Prostate gland (tissue), 2 donors: ENCODE measurements around the gene TRIM64C. TPM values are rescaled to one million over a fixed set of nuclear protein-coding genes. Genes with fewer than 3 reads are reported as not detected.
"Not testable (repeated sequence)": the region's sequence is repeated elsewhere in the genome, so short reads cannot be mapped to it uniquely, and the experiment has no call there.

Experiments used
- DNase-seq: peaks from one replicate; pipeline ENCODE4 v3.0.0-alpha.2; 2019; ENCODE audit warnings: low spot score
- H3K27ac ChIP-seq, 2 donors: fragments of 200-600 bp; sonication (generic); 2 replicates each; pipeline ENCODE4 v1.5.1; 2017 to 2019
- H3K27me3 ChIP-seq: fragments of 200-600 bp; sonication (generic); replicated peaks from 2 replicates; pipeline ENCODE4 v1.5.1; 2019; ENCODE audit not compliant: insufficient read depth
- H3K36me3 ChIP-seq, 2 donors: fragments of 200-600 bp; sonication (generic); 1 replicate in 1 of 2; 2 replicates in 1 of 2; pipeline versions ENCODE4 v1.5.1 to v1.8.1; 2017 to 2019
- H3K4me1 ChIP-seq: fragments of 200-600 bp; sonication (generic); replicated peaks from 2 replicates; pipeline ENCODE4 v1.5.1; 2019
- H3K4me3 ChIP-seq, 2 donors: fragments of 200-600 bp; sonication (generic); 2 replicates each; pipeline ENCODE4 v1.5.1; 2017 to 2019
- H3K9me3 ChIP-seq: fragments of 200-600 bp; sonication (generic); 2 replicates; pipeline ENCODE4 v1.5.1; 2017
- WGBS: methylation state at CpG from one replicate; pipeline ENCODE4 v1.1.5; 2018; 5-methylcytosine and 5-hydroxymethylcytosine counted together
- intact Hi-C: fragments of 100-400 bp; cut with DNase I; formaldehyde crosslinking; loops from one replicate; pipeline ENCODE4 v1.14.2; 2022
- small RNA-seq, 2 donors: library from RNA; depleted of rRNA; stranded (forward); fragments of <200 nt; gene quantifications; one replicate each; pipeline ENCODE3, GENCODE V24; 2016
- total RNA-seq, 2 donors: library from RNA; depleted of rRNA; stranded (reverse); fragments of >200 nt; gene quantifications; one replicate each; pipeline ENCODE4 v1.1.0, GENCODE V29; 2016

The TRIM64C gene, protein sequence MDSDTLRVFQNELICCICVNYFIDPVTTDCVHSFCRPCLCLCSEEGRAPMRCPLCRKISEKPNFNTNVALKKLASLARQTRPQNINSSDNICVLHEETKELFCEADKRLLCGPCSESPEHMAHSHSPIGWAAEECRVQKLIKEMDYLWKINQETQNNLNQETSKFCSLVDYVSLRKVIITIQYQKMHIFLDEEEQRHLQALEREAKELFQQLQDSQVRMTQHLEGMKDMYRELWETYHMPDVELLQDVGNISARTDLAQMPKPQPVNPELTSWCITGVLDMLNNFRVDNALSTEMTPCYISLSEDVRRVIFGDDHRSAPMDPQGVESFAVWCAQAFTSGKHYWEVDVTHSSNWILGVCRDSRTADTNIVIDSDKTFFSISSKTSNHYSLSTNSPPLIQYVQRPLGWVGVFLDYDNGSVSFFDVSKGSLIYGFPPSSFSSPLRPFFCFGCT
- total RNA-seq, result not detected

DNA sequence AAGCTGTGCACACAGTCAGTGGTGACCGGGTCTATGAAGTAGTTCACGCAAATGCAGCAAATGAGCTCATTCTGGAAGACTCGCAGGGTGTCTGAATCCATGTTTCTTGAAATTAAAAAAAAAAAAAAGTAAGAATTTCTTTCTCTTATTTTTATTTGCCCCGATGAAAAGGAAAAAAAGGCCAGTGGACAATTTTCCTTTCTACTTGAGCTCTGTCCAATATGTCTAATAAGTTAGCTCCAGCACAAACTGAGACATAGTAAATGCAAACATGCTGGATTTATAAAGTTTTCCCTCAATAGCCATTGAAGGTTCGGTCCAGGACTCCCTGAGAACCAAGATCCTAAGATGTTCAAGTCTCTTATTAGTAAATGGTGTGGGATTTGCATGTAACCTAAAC, at the start of gene TRIM64C:
Gene TRIM64C, minus strand, starts transcription at position 101 of the 400 bp plus-strand sequence. Its CDS starts 0 bp downstream, at position 101.
- H3K36me3 ChIP-seq, intact Hi-C loops, H3K27me3 ChIP-seq, H3K9me3 ChIP-seq, DNase-seq, H3K27ac ChIP-seq, H3K4me1 ChIP-seq, H3K4me3 ChIP-seq: not testable (repeated sequence)
- 88% methylated on average over 5 of the region's 5 CpGs for WGBS

- H3K9me3 ChIP-seq, DNase-seq, H3K27me3 ChIP-seq, intact Hi-C loops, H3K36me3 ChIP-seq, H3K27ac ChIP-seq, H3K4me3 ChIP-seq, H3K4me1 ChIP-seq: not testable (repeated sequence)
- WGBS, result 93% methylated on average over 14 of the region's 24 CpGs
Observed at GRCh38 chr11:49102356-49102755, 43.4 kb upstream of the TRIM64C start.

DNA sequence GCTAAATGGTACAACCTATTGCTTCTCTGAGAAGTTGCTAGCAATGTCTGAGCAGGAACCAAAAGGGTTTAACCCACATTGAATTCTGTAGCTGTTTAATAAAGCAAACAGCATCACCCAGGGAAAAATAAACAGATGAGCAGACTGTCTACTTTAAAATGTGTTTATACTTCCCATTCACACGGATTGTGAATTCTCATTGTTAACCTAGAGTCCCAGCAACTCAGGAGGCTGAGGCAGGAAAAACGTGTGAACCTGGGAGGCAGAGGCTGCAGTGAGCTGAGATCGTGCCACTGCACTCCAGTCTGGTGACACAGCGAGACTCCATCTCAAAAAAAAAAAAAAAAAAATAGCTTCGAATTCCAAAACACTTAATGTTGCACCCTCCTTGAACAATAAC, 11.0 kb upstream of the TRIM64C start:
- WGBS, result 56% methylated on average over 5 of the region's 5 CpGs
- H3K9me3 ChIP-seq, H3K27me3 ChIP-seq, H3K4me1 ChIP-seq, H3K27ac ChIP-seq, H3K4me3 ChIP-seq, intact Hi-C loops, H3K36me3 ChIP-seq, DNase-seq: not testable (repeated sequence)

GRCh38 chr11:49049821-49050220, 9.1 kb downstream of the TRIM64C start:
- H3K4me1 ChIP-seq, H3K27me3 ChIP-seq, H3K4me3 ChIP-seq, intact Hi-C loops, H3K27ac ChIP-seq, H3K9me3 ChIP-seq, DNase-seq, H3K36me3 ChIP-seq: not testable (repeated sequence)
- WGBS, result 62% methylated on average over 35 of the region's 38 CpGs

DNA sequence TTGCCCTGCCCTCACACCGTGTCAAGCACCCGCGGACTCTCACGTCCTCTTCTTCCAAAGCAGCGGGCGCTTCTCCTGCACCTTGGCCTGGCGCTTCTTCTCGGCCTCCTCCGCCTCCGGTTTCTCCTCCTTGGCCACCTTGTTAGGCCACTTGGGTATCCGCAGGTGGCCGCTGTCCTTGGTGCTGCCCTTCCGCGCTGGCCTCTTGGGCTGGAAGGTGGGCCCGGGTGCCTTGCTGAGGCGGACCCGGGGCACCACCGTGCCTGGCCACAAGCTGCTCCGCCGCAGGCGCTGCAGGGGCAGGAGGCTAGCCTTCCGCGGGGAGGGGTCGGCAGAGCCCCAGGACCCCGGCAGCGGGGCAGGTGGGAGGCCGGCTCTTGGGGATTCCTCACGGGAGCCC, 10.7 kb downstream of the TRIM64C start:
- H3K4me1 ChIP-seq, intact Hi-C loops, H3K36me3 ChIP-seq, DNase-seq, H3K9me3 ChIP-seq, H3K27me3 ChIP-seq, H3K4me3 ChIP-seq, H3K27ac ChIP-seq: not testable (repeated sequence)
- 51% methylated on average over 25 of the region's 28 CpGs for WGBS

DNA sequence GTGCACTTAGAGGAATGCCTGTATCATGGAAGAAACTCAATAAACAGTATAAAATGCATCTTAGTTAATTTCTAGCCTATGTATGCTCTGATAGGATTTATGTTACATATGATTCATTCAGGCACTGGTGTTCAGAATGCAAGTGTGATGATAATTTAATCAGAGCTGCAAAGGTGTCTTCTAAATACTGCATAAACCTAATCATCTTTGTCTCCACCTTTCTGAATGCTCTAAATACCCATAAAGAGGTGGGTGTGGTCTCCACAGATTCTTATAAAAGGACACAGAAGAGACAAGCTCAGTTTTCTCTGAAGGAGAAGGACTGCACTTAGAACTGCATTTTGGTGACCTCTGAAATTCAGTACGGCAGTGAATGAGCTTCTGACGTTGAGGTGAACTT, 30.4 kb downstream of the TRIM64C start, which contains the start of gene TRIM49B:
Gene TRIM49B, plus strand, starts transcription at position 301 of the 400 bp plus-strand sequence. CDS start 2,777 bp downstream, outside the sequence.
- not testable (repeated sequence) for H3K9me3 ChIP-seq, H3K27ac ChIP-seq
- 25% methylated on average over 2 of the region's 2 CpGs for WGBS

More for the DNA sequence above, 30.4 kb downstream of the TRIM64C start, which contains the start of gene TRIM49B:
- H3K4me1 ChIP-seq, DNase-seq, H3K36me3 ChIP-seq, H3K4me3 ChIP-seq, intact Hi-C loops, H3K27me3 ChIP-seq: not testable (repeated sequence)

Small RNA genes lying within 50 kb of the gene (small RNA-seq; reads per million reads assigned to genes)
- gene AC084851.1, result 0 reads per million in 2 donors

Other genes starting within 250 kb of the TRIM64C start
- not detected for gene TRIM51G, start 75.2 kb downstream of the TRIM64C start, total RNA-seq
- gene TRIM49B, start 30.3 kb downstream of the TRIM64C start, total RNA-seq, result under 1 TPM in 1 of 2 donors, not detected in 1; 0.23 TPM
- 100 to 1,000 TPM in 1 of 2 donors, 10 to 100 TPM in 1; 43.9 to 739 TPM for gene FOLH1, start 149.5 kb upstream of the TRIM64C start, total RNA-seq